ENCODE data around the gene OBSL1. TPM values are rescaled to one million over a fixed set of nuclear protein-coding genes. Genes with fewer than 3 reads are reported as not detected.

Gene OBSL1
- total RNA-seq, 1 donor from 2014 or later, result 0.59 TPM

DNA sequence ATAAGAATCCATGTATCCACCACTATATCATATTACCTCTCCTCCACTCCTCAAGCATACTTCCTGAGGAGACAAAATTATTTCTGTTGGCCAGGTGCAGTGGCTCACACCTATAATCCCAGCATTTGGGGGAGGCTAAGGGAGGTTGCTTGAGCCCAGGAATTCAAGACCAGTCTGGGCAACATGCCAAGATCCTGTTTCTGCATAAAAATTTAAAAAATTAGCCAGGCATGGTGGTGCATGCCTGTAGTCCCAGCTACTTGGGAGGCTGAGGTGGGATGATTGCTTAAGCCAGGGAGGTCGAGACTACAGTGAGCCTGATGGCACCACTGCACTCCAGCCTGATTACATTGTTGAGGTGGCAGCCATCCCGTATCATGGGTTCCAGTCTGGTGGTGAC lies 10.0 kb upstream of the OBSL1 start:
- H3K27me3 Mint-ChIP-seq (ENCODE audit: low read depth), result peaks cover 17% of the 10 kb centered on the region

DNA sequence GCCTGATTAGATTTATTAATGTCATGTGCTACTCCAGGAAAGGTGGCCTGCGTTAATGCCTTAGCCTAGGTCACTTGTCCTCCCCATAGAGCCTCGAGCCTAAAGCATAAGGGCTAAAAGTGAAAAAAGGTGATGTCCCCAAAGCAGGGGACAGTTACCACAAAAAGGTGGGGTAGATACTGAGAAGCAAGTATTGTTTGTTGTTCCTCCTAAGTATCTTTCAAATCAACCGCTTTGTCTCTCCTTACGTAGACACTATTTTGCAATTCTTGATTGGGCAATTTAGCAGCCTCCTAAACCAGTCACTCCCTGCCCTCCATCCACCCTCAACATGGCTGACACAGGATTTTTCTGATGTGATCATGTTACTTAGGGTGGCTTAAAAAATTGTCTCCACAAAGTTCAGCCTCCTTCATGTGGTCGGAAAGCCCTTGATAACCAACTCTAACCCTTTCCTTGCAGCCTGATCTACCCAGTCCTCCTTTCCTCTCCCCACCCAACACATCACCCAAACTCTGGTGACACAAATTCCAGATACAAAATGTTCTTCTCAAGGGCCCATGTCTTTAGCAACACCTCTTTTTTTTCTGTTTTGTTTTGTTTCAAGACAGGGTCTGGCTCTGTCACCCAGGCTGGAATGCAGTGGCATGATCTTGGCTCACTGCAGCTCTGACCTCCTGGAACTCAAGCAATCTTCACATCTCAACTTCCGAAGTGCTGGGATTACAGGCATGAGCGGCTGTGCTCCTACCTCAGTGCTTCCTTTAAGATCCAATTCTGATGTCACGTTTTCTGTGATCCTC lies 7.7 kb upstream of the OBSL1 start:
- H3K36me3 Mint-ChIP-seq (ENCODE audit: low read depth), result no peaks in the 10 kb centered on the region
- DNase-seq (ENCODE audit: low spot score), result no peak
- intact Hi-C loops (cut with micrococcal nuclease), result no loop called here
- peaks cover 10% of the 10 kb centered on the region for H3K27me3 Mint-ChIP-seq (ENCODE audit: low read depth)
- no peak overlapping the region for H3K4me3 Mint-ChIP-seq (ENCODE audit: low read depth)
- H3K27ac Mint-ChIP-seq, result no peak overlapping the region
- no peaks in the 10 kb centered on the region for H3K4me1 Mint-ChIP-seq (ENCODE audit: low read depth)
- H3K9me3 Mint-ChIP-seq, result no peaks in the 10 kb centered on the region

More for the DNA sequence above, 10.0 kb upstream of the OBSL1 start:
- Mint-ChIP-seq H3K36me3 (ENCODE audit: low read depth) (no peaks in the 10 kb centered on the region), H3K9me3 (no peaks in the 10 kb centered on the region), H3K4me1 (ENCODE audit: low read depth) (no peaks in the 10 kb centered on the region), H3K4me3 (ENCODE audit: low read depth) (no peak overlapping the region), H3K27ac (no peak overlapping the region)
- intact Hi-C loops (cut with micrococcal nuclease), result loop anchor here (5.0 kb wide), 1 partner anchor 794 kb away; no protein-coding TSS in a partner anchor
- DNase-seq (ENCODE audit: low spot score), result no peak

DNA sequence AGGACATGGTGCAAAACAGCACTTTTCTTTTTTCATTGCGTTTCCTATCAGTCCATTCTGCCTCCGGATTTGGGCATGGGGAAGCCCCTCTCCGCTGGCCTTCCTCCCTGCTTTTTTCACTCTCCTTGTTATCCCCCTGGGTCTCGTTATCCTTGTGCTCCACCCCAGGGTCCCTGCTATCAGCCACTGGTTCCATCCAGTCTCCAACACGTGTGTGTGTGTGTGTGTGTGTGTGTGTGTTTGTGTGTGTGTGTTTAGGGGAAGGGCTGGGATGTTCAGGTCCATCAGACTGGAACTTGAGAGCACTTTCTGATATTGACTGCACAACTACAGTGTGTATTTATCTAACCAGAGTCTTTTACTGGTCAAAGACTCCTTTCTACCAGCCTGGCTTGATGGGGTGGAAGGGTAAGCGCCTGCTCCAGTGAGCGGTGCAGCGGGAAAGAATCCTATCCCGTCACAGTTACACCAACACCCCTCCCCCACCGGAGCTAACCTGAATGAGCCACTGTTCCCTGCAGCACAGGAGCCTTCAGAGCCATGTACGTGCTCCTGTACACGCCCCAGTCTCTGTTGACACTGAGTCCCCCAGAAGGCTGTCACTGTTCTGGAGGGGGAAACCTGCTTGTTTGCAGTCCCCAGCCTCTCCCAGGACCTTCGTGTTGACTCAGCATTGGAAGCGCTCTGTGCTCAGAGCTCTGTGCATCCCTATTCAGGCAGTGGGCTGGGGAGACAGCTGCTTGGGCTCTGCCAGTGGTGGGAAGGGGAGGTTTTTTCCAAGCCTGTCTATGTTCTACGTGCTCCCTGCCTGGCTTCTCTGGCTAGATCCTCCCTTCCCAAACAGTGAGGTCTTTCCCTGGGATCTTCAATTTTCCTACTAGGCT lies 5.4 kb upstream of the OBSL1 start:
- Mint-ChIP-seq H3K9me3 (no peaks in the 10 kb centered on the region), H3K4me3 (ENCODE audit: low read depth) (no peak overlapping the region), H3K4me1 (ENCODE audit: low read depth) (no peaks in the 10 kb centered on the region), H3K36me3 (ENCODE audit: low read depth) (no peaks in the 10 kb centered on the region), H3K27ac (no peak overlapping the region), H3K27me3 (ENCODE audit: low read depth) (peaks cover 26% of the 10 kb centered on the region)
- DNase-seq (ENCODE audit: low spot score), result no peak
- intact Hi-C loops (cut with micrococcal nuclease), result no loop called here

DNA sequence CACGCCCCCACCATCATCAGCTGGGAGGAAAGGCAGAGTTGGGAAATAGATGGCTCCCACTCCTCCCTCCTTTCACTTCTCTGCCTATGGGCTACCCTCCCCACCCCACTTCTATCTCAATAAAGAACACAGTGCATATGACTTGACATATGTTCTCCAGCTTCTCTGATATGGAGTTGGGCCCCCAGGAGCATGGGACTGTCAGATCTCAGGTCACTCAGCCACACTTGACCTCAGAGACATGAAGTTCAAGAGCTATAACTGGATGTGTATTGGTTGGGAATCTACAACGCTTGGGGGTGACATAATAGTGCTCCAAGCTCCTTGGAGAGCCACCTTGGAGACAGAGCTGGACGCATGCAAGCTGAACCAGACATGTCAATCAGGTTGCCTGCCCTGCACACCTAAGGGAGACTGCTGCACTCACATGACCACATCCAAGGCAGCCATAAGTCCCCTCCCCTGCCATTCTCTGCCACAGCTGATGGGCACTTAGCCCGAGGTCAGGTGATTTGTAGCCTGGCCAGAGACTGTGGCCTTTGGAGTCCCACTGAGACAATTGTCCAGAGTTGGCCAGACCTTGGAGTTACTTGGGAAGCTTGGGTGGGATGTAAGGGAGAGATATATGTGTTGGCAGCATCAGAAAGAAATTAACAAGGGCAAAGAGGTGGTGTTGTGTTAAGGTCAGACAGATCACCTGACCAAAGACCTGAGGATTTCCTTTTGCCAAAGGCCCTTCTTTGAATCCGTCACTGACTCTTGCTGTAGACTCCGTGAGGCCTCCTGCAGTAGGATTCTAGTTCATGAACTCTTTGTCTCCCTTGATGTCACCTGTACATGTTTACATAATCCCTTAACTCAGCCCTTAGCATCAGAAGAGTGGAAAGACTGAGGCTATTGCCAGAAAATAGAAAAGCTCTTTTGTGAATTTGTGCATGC lies 4.5 kb upstream of the OBSL1 start:
- Mint-ChIP-seq H3K9me3 (no peaks in the 10 kb centered on the region), H3K27me3 (ENCODE audit: low read depth) (peaks cover 27% of the 10 kb centered on the region), H3K4me3 (ENCODE audit: low read depth) (no peak overlapping the region), H3K27ac (no peak overlapping the region), H3K36me3 (ENCODE audit: low read depth) (no peaks in the 10 kb centered on the region), H3K4me1 (ENCODE audit: low read depth) (no peaks in the 10 kb centered on the region)
- no peak for DNase-seq (ENCODE audit: low spot score)
- intact Hi-C loops (cut with micrococcal nuclease), result no loop called here

DNA sequence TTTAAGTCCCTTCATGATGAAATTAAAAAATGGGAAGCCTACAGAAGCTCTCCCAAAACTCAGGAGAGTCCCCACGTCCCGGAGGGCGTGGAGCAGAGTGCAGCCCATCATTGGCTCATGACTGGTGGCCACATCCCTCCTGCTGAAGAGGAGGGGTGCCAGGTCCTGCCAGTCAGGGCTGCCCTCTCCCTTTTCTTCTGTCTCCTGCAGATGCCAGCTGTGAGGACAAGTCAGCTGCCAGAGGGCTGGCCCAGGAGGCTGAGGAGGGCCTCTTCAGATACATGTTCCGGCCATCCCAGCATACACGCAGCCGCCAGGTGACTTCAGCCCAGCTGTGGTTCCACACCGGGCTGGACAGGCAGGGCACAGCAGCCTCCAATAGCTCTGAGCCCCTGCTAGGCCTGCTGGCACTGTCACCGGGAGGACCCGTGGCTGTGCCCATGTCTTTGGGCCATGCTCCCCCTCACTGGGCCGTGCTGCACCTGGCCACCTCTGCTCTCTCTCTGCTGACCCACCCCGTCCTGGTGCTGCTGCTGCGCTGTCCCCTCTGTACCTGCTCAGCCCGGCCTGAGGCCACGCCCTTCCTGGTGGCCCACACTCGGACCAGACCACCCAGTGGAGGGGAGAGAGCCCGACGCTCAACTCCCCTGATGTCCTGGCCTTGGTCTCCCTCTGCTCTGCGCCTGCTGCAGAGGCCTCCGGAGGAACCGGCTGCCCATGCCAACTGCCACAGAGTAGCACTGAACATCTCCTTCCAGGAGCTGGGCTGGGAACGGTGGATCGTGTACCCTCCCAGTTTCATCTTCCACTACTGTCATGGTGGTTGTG lies 3.4 kb upstream of the OBSL1 start:
- no peak overlapping the region for H3K4me3 Mint-ChIP-seq (ENCODE audit: low read depth)
- no peak overlapping the region for H3K27ac Mint-ChIP-seq
- intact Hi-C loops (cut with micrococcal nuclease), result no loop called here
- no peaks in the 10 kb centered on the region for H3K9me3 Mint-ChIP-seq
- no peaks in the 10 kb centered on the region for H3K4me1 Mint-ChIP-seq (ENCODE audit: low read depth)
- no peaks in the 10 kb centered on the region for H3K36me3 Mint-ChIP-seq (ENCODE audit: low read depth)
- DNase-seq (ENCODE audit: low spot score), result no peak
- H3K27me3 Mint-ChIP-seq (ENCODE audit: low read depth), result peaks cover 32% of the 10 kb centered on the region

DNA sequence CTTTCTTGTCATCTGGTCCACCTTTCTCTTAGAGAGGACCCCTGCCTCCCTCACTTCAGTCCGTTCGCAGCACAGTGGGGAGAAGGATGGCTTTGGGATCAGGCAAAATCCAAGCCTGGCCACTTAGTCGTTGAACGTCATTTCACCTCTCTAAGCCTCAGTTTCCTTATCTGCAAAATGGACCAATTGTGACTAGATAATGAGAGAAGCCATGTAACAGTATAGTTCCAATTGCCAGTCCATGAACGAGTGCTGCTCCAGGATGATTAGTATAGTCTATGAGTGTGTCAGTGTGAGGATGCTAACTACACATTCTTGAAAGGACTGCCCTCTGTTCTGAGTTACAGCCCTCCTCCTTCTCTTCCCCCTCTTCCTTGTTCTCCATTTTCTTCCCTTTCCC lies 1.8 kb upstream of the OBSL1 start:
- peaks cover 34% of the 10 kb centered on the region for H3K27me3 Mint-ChIP-seq (ENCODE audit: low read depth)

DNA sequence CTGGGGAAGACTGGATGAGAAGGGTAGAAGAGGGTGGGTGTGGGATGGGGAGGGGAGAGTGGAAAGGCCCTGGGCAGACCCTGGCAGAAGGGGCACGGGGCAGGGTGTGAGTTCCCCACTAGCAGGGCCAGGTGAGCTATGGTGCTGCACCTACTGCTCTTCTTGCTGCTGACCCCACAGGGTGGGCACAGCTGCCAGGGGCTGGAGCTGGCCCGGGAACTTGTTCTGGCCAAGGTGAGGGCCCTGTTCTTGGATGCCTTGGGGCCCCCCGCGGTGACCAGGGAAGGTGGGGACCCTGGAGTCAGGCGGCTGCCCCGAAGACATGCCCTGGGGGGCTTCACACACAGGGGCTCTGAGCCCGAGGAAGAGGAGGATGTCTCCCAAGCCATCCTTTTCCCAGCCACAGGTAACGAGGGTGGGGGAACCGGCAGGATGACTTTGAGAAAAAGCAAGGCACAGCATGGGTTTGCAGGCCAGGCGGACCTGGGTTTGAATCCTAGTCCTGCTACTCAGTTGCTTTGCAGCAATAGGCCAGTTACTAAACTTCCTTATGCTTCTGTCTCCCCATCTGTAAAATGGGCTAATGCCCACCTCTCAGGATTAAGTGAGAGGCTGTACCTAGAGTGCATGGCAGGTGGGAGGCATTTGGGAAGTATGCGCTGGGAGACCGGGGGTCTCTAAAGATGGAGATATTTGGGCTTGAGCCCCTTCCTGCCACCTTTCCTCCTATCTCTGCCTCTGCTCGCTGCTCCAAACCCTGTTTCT lies 1.1 kb upstream of the OBSL1 start, which contains the start of gene INHA:
TSS of gene INHA (plus strand) at position 74 of the 765 bp plus-strand sequence. CDS start at position 139, 65 bp downstream.
- Mint-ChIP-seq H3K27ac (no peak within 1 kb of the TSS), H3K9me3 (no peaks in the 10 kb centered on the region), H3K36me3 (ENCODE audit: low read depth) (no peaks in the 10 kb centered on the region), H3K27me3 (ENCODE audit: low read depth) (peaks cover 34% of the 10 kb centered on the region), H3K4me1 (ENCODE audit: low read depth) (no peaks in the 10 kb centered on the region), H3K4me3 (ENCODE audit: low read depth) (no peak within 1 kb of the TSS)
- intact Hi-C loops (cut with micrococcal nuclease), result no loop called here
- no peak for DNase-seq (ENCODE audit: low spot score)

More for the DNA sequence above, 1.8 kb upstream of the OBSL1 start:
- H3K4me1 Mint-ChIP-seq (ENCODE audit: low read depth), result no peaks in the 10 kb centered on the region
- H3K27ac Mint-ChIP-seq, result no peak overlapping the region
- no peaks in the 10 kb centered on the region for H3K9me3 Mint-ChIP-seq
- intact Hi-C loops (cut with micrococcal nuclease), result no loop called here
- no peak overlapping the region for H3K4me3 Mint-ChIP-seq (ENCODE audit: low read depth)
- H3K36me3 Mint-ChIP-seq (ENCODE audit: low read depth), result no peaks in the 10 kb centered on the region
- DNase-seq (ENCODE audit: low spot score), result no peak

DNA sequence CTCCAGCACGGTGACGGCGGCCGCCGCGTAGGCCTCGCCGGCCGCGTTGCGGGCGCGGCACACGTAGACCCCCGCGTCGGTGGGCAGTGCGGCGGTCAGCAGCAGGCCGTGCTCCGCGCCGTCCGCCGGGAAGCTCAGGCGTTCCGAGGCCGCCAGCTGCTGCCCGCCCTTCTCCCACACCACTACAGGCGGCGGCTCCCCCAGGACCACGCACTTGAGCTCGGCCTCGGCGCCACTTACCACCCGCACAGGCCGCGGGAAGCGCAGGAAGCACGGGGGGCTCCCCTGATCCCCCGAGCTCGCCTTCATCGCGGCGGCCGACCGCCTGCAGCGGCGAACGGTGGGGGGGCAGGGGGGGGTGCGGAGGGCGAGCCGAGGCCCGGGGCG lies 422 bp downstream of the OBSL1 start:
- no peak overlapping the region for H3K4me3 Mint-ChIP-seq (ENCODE audit: low read depth)

DNA sequence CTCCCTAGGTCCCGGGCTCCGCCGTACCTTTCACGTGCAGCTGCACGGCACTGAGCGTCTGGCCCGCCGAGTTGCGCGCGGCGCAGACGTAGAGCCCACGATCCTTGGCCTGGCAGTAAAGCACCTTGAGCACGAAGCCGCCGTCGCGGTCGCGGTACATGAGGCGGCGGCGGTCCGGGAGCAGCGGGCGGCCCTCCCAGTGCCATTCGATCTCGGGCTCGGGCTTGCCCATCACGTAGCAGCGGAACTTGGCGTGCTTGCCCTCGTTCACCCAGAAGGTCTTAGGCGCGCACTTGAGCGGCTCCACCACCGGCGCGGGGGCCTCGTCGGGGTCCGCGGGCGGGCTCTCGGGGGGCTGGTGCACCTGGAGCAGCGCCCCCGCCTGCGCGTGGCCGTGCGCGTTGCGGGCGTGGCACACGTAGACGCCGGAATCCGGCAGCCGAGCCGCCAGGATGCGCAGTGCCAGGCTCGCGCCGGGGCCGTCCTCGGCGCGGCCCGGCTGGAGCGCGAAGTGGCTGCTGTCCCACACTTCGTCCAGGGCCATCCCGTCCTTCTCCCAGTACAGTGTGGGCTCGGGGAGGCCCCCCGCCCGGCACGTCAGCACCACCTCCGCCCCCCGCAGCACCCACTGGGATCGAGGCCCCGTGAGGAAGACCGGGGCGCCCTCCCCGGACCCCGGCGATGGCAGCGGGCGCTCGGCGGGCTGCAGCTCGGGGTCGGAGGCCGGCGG lies 980 bp downstream of the OBSL1 start:
- Mint-ChIP-seq H3K4me1 (ENCODE audit: low read depth) (no peaks in the 10 kb centered on the region), H3K27me3 (ENCODE audit: low read depth) (peaks cover 31% of the 10 kb centered on the region), H3K27ac (no peak overlapping the region), H3K9me3 (no peaks in the 10 kb centered on the region), H3K4me3 (ENCODE audit: low read depth) (no peak overlapping the region), H3K36me3 (ENCODE audit: low read depth) (no peaks in the 10 kb centered on the region)
- intact Hi-C loops (cut with micrococcal nuclease), result no loop called here
- no peak for DNase-seq (ENCODE audit: low spot score)

More for the DNA sequence above, 422 bp downstream of the OBSL1 start:
- H3K27me3 Mint-ChIP-seq (ENCODE audit: low read depth), result peaks cover 31% of the 10 kb centered on the region
- H3K36me3 Mint-ChIP-seq (ENCODE audit: low read depth), result no peaks in the 10 kb centered on the region
- no peak overlapping the region for H3K27ac Mint-ChIP-seq
- intact Hi-C loops (cut with micrococcal nuclease), result no loop called here
- DNase-seq (ENCODE audit: low spot score), result no peak
- no peaks in the 10 kb centered on the region for H3K4me1 Mint-ChIP-seq (ENCODE audit: low read depth)
- H3K9me3 Mint-ChIP-seq, result no peaks in the 10 kb centered on the region

DNA sequence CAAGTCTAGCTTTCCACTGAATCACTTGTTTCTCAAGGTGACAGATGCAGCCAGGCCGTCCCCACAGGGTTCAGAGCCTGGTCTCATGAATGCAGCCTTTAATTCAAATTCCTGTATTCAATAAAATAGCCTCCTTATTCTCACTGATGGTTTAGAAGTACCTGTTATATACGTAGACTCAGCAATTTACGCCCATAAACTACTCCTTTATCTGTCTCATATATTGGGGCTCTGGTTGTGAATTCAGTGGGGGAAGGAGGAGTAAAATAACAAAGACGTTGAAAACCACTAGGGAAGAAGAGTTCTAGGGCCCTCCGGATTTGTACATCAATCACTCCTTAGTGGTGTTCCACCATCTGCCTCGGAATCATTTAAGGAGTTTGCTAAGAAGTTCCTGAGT lies 1.7 kb downstream of the OBSL1 start:
- no peaks in the 10 kb centered on the region for H3K36me3 Mint-ChIP-seq (ENCODE audit: low read depth)
- no peaks in the 10 kb centered on the region for H3K4me1 Mint-ChIP-seq (ENCODE audit: low read depth)

DNA sequence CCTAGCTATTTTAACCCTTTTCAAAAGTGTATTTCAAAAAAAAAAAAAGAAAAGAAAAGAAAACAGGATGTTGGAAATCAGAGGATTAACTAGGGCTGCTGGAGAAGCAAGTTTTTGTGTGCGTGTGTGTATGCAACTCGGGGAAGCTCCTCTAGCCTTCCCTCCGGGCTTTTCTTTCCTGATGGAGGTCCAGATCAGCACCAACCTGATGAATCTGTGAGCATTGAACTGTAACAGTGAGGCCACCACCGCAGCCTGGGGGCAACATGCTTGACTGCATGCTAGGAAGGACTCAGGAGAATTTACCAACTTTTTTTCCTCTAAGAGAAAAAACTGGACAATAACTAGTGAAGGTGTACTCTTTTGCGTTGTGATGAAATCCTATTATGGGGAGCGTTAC lies 2.3 kb downstream of the OBSL1 start:
- no peaks in the 10 kb centered on the region for H3K9me3 Mint-ChIP-seq
- no peaks in the 10 kb centered on the region for H3K4me1 Mint-ChIP-seq (ENCODE audit: low read depth)
- no peak overlapping the region for H3K4me3 Mint-ChIP-seq (ENCODE audit: low read depth)
- DNase-seq (ENCODE audit: low spot score), result no peak
- intact Hi-C loops (cut with micrococcal nuclease), result no loop called here
- H3K36me3 Mint-ChIP-seq (ENCODE audit: low read depth), result no peaks in the 10 kb centered on the region
- peaks cover 31% of the 10 kb centered on the region for H3K27me3 Mint-ChIP-seq (ENCODE audit: low read depth)
- no peak overlapping the region for H3K27ac Mint-ChIP-seq

More for the DNA sequence above, 1.7 kb downstream of the OBSL1 start:
- DNase-seq (ENCODE audit: low spot score), result no peak
- Mint-ChIP-seq H3K27me3 (ENCODE audit: low read depth) (peaks cover 31% of the 10 kb centered on the region), H3K27ac (no peak overlapping the region), H3K4me3 (ENCODE audit: low read depth) (no peak overlapping the region), H3K9me3 (no peaks in the 10 kb centered on the region)
- intact Hi-C loops (cut with micrococcal nuclease), result no loop called here

All from activated T-helper 2 cell treated with anti-CD3 and anti-CD28 coated beads, Interferon-gamma antibody, Interleukin-2, Interleukin-4, amounts not matched to agents 10 μg/mL and 5 μg/mL and 100 μg/mL, durations not matched to agents 14 hours and 24 hours and 36 hours (primary cell).